Tibial nerve (tissue), 3 donors: ENCODE data around the gene PWWP2B.

Source experiments
- POLR2A ChIP-seq, 2 donors: fragments of 450-650 bp; IDR thresholded peaks; one replicate each; pipeline ENCODE4 v1.6.1; 2017; ENCODE audit warnings: antibody characterized with exemption in 2 of 2, mild to moderate bottlenecking in 2 of 2, moderate library complexity in 2 of 2
- TF ChIP-seq, protein P1 (sequence below), 5 experiments: fragments of 200-600 bp in 3 of 5; fragments of 450-650 bp in 2 of 5; sonication (generic) in 3 of 5; IDR thresholded peaks; one replicate each; pipeline ENCODE4 v1.5.1; 2016 to 2019; ENCODE audit warnings: antibody characterized with exemption in 5 of 5, mild to moderate bottlenecking in 3 of 5, moderate library complexity in 2 of 5

DNA sequence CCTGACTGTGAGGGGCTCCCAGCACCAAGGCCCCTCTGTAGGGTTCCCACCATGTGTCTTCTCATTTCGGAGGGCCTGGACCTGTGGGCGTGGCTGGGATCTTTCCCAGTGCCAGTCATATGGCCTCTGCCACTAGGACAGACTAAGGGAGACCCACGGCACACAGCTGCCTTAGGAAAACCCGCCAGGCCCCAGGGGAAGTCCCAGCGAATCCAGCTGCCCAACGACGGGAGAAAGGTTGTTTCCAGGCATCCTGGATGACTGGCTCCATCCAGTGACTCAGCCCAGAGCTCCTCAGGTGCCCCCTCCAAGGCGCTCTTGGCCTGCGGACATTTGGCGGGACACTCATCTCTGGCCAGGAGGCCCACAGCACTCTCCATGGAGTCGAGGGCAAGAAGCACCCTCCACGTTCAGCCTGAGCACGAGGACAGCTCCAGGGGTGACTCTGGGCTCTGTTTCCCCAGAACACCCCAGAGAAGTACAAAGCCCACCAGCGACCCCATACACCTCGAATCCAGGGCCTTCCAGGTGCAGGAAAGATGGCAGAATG lies 39.9 kb downstream of the PWWP2B start:
- TF ChIP-seq, protein P1, sequence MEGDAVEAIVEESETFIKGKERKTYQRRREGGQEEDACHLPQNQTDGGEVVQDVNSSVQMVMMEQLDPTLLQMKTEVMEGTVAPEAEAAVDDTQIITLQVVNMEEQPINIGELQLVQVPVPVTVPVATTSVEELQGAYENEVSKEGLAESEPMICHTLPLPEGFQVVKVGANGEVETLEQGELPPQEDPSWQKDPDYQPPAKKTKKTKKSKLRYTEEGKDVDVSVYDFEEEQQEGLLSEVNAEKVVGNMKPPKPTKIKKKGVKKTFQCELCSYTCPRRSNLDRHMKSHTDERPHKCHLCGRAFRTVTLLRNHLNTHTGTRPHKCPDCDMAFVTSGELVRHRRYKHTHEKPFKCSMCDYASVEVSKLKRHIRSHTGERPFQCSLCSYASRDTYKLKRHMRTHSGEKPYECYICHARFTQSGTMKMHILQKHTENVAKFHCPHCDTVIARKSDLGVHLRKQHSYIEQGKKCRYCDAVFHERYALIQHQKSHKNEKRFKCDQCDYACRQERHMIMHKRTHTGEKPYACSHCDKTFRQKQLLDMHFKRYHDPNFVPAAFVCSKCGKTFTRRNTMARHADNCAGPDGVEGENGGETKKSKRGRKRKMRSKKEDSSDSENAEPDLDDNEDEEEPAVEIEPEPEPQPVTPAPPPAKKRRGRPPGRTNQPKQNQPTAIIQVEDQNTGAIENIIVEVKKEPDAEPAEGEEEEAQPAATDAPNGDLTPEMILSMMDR (IDR thresholded peaks at IDR 0.05), result no peak
- TF ChIP-seq POLR2A (IDR thresholded peaks at IDR 0.05), result no peak
